ENCODE measurements around the gene CFAP53. TPM values are rescaled to one million over a fixed set of nuclear protein-coding genes. Genes with fewer than 3 reads are reported as not detected.

CFAP53 gene
- total and polyA plus RNA-seq, 10 donors, result 0.13 to 0.85 (median 0.46) TPM; not detected in 2

DNA sequence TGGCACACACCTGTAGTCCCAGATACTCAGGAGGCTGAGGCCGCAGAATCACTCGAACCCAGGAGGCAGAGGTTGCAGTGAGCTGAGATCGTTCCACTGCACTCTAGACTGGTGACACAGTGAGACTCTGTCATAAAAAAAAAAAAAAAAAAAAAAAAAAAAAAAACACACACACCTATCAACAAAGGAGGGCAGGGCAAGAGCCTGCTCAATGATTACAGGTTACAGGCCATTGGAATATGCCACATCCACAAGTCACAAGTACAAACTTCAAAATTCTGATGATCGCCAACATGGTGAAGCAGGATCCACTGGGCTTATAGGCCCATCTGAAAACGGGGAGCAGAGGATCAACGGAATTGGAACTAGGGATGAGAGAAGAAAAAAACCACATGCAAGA, 77.6 kb downstream of the CFAP53 start:
- WGBS, 5 donors, result 79 to 96% (median 88%) methylated on average over 6 of the region's 6 CpGs
- no peaks in the 10 kb centered on the region for H3K36me3 ChIP-seq
- no peak for DNase-seq
- TF ChIP-seq POLR2A (IDR thresholded peaks at IDR 0.05), result no peak
- intact Hi-C loops (cut with DNase I; ENCODE audit: low total_unique reads), result no loop called here
- H3K27me3 ChIP-seq (replicated peaks in 1 of 7), result peaks cover 0 to 73% (median 12%) of the 10 kb centered on the region in 7 donors
- peak overlapping the region in 1 of 8 donors; percentile 56 for H3K27ac ChIP-seq
- no peak overlapping the region for H3K4me3 ChIP-seq
- no peaks in the 10 kb centered on the region for H3K9me3 ChIP-seq
- H3K4me1 ChIP-seq, result peaks cover 0 to 8% (median 5%) of the 10 kb centered on the region in 6 donors

DNA sequence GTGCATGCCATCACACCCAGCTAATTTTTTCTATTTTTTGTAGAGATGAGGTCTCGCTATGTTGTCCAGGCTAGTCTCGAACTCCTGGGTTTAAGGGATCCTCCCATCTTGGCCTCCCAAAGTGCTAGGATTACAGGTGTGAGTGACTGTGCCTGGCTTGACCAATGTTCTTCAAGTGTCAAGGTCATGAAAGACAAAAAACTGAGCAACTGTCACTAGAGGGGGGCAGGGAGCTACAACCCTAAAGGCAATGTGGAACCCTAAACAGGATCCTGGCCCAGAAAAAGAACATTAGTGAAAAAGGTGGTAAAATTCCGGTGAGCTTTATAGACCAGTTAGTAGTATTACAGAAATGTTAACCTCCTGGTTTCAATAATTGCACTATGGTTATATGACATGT, 78.6 kb downstream of the CFAP53 start:
- intact Hi-C loops (cut with DNase I; ENCODE audit: low total_unique reads), result no loop called here
- Histone ChIP-seq H3K27ac (no peak overlapping the region), H3K4me1 (peaks cover 0 to 4% (median 0%) of the 10 kb centered on the region in 6 donors), H3K27me3 (replicated peaks in 1 of 7) (peaks cover 0 to 70% (median 4%) of the 10 kb centered on the region in 7 donors), H3K4me3 (no peak overlapping the region), H3K9me3 (no peaks in the 10 kb centered on the region), H3K36me3 (no peaks in the 10 kb centered on the region)
- 87 to 91% (median 89%) methylated on average over 3 of the region's 3 CpGs for WGBS, 5 donors
- no peak for DNase-seq
- TF ChIP-seq POLR2AphosphoS5 (IDR thresholded peaks at IDR 0.05) (no peak), POLR2A (IDR thresholded peaks at IDR 0.05) (no peak)
- TF ChIP-seq, protein P1, sequence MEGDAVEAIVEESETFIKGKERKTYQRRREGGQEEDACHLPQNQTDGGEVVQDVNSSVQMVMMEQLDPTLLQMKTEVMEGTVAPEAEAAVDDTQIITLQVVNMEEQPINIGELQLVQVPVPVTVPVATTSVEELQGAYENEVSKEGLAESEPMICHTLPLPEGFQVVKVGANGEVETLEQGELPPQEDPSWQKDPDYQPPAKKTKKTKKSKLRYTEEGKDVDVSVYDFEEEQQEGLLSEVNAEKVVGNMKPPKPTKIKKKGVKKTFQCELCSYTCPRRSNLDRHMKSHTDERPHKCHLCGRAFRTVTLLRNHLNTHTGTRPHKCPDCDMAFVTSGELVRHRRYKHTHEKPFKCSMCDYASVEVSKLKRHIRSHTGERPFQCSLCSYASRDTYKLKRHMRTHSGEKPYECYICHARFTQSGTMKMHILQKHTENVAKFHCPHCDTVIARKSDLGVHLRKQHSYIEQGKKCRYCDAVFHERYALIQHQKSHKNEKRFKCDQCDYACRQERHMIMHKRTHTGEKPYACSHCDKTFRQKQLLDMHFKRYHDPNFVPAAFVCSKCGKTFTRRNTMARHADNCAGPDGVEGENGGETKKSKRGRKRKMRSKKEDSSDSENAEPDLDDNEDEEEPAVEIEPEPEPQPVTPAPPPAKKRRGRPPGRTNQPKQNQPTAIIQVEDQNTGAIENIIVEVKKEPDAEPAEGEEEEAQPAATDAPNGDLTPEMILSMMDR (IDR thresholded peaks at IDR 0.05 in 8 of 11, conservative IDR thresholded peaks at IDR 0.05 in 3 of 11), result no peak

DNA sequence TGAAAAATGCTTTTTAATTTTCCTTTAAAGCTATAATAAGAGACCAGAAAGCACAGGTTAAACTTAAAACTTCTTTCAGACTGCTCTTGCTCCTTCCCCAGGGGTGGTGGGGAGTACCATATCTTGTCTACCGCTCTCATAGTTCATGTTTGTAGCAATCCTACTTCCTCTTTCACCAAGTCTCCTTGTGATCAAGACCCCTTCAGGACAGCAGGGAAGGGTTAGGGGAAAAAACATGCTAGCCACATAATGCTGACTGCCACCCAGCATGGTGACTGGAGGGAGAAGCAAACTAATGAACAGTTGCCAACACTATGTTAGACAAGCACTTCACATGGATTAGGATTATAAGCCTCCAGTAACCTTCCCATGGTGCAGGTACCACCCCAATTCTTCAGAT, 79.9 kb downstream of the CFAP53 start:
- DNase-seq, result no peak
- intact Hi-C loops (cut with DNase I; ENCODE audit: low total_unique reads), result no loop called here
- 52 to 80% (median 58%) methylated on average over 1 of the region's 1 CpG for WGBS, 5 donors

DNA sequence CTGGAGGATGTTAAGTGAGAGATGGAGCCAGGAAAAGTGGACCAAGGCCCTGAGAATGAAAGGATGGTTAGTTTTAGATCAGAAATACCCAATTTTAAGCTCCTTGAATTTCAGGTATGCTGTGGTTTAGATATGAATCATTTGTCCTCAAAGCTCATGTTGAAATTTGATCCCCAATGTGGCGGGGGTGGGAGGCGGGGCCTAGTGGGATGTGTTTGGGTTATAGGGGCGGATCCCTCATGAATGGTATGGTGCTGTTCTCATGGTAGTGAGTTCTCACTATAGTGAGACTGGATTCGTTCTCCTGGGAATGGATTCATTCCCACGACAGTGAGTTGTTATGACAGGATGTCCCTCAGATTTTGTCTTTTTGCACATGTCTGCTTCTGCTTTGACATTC, 82.7 kb downstream of the CFAP53 start:
- WGBS, 5 donors, result 75 to 85% (median 82%) methylated on average over 5 of the region's 5 CpGs
- Histone ChIP-seq H3K4me3 (no peak overlapping the region), H3K9me3 (no peaks in the 10 kb centered on the region), H3K36me3 (no peaks in the 10 kb centered on the region), H3K4me1 (no peaks in the 10 kb centered on the region), H3K27ac (no peak overlapping the region), H3K27me3 (replicated peaks in 1 of 7) (peaks cover 0 to 55% (median 3%) of the 10 kb centered on the region in 7 donors)
- no peak for DNase-seq
- intact Hi-C loops (cut with DNase I; ENCODE audit: low total_unique reads), result no loop called here
- TF ChIP-seq POLR2AphosphoS5 (IDR thresholded peaks at IDR 0.05) (no peak), POLR2A (IDR thresholded peaks at IDR 0.05) (no peak)
- TF ChIP-seq, protein P1 (IDR thresholded peaks at IDR 0.05 in 8 of 11, conservative IDR thresholded peaks at IDR 0.05 in 3 of 11), result no peak

More for the DNA sequence above, 79.9 kb downstream of the CFAP53 start:
- H3K27me3 ChIP-seq (replicated peaks in 1 of 7), result peaks cover 0 to 67% (median 3%) of the 10 kb centered on the region in 7 donors
- H3K4me3 ChIP-seq, result no peak overlapping the region
- H3K27ac ChIP-seq, result no peak overlapping the region
- H3K4me1 ChIP-seq, result peaks cover 0 to 4% (median 0%) of the 10 kb centered on the region in 6 donors
- TF ChIP-seq, protein P1 (IDR thresholded peaks at IDR 0.05 in 8 of 11, conservative IDR thresholded peaks at IDR 0.05 in 3 of 11), result no peak
- no peak for TF ChIP-seq POLR2AphosphoS5 (IDR thresholded peaks at IDR 0.05)
- no peaks in the 10 kb centered on the region for H3K9me3 ChIP-seq
- H3K36me3 ChIP-seq, result no peaks in the 10 kb centered on the region

DNA sequence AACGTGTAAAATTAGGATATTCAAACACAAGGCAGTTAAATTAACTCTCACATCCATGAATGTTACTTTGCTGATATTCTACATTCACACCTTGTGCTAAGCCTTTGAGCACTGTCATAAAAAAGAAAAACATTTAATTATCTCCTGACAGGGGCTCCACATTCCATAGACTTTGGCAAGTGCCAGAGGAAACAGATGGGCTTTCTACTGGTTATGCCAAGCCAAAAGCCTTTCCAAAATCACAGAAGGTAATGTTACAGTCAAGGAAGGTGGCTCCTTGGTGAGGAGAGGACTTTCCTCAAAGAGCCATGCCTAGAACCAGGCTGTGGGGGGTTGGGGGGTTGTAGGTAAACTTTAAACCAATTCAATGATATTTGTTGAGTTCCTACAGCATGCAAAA, 83.8 kb downstream of the CFAP53 start:
- H3K9me3 ChIP-seq, result no peaks in the 10 kb centered on the region
- H3K4me1 ChIP-seq, result no peaks in the 10 kb centered on the region
- no peaks in the 10 kb centered on the region for H3K36me3 ChIP-seq
- WGBS, 5 donors, result 44 to 71% (median 58%) methylated on average over 1 of the region's 1 CpG
- H3K4me3 ChIP-seq, result no peak overlapping the region
- DNase-seq, result no peak
- peaks cover 0 to 61% (median 3%) of the 10 kb centered on the region in 7 donors for H3K27me3 ChIP-seq (replicated peaks in 1 of 7)
- no peak overlapping the region for H3K27ac ChIP-seq
- intact Hi-C loops (cut with DNase I; ENCODE audit: low total_unique reads), result no loop called here
- no peak for TF ChIP-seq POLR2A (IDR thresholded peaks at IDR 0.05)
- TF ChIP-seq POLR2AphosphoS5 (IDR thresholded peaks at IDR 0.05), result no peak
- TF ChIP-seq, protein P1 (IDR thresholded peaks at IDR 0.05 in 8 of 11, conservative IDR thresholded peaks at IDR 0.05 in 3 of 11), result no peak
